Measurements from ENCODE around the gene FOXN3. TPM values are rescaled to one million over a fixed set of nuclear protein-coding genes. Genes with fewer than 3 reads are reported as not detected.
A peak's percentile ranks its signal among the peaks of the same experiment; 100 is the strongest.

FOXN3 gene
- polyA plus RNA-seq, 4 donors, result 22.0 to 47.3 (median 43.3) TPM

- peaks cover 0 to 6% of the 10 kb centered on the region in 2 donors for H3K9me3 ChIP-seq (ENCODE audit: control insufficient read depth in 2 of 2, insufficient read depth in 1 of 2, low read depth in 1 of 2, low read length in 1 of 2)
- H3K27me3 ChIP-seq (ENCODE audit: control insufficient read depth in 3 of 3, insufficient read depth in 3 of 3, low read length in 3 of 3), result peaks cover 0 to 3% (median 0%) of the 10 kb centered on the region in 3 donors
- H3K36me3 ChIP-seq (ENCODE audit: control insufficient read depth in 3 of 3, insufficient read depth in 2 of 3, low read depth in 1 of 3, low read length in 3 of 3), result no peaks in the 10 kb centered on the region
- no peak for DNase-seq
- H3K4me3 ChIP-seq (ENCODE audit: low read depth in 1 of 3, low read length in 3 of 3), result no peak overlapping the region
- H3K4me1 ChIP-seq (ENCODE audit: control insufficient read depth in 3 of 3, insufficient read depth in 2 of 3, low read depth in 1 of 3, low read length in 2 of 3), result no peaks in the 10 kb centered on the region
- H3K27ac ChIP-seq (ENCODE audit: low read depth in 1 of 3, low read length in 2 of 3), result no peak overlapping the region
- 72 to 82% (median 74%) methylated on average over 14 of the region's 14 CpGs for WGBS, 3 donors
- no peak for FAIRE-seq
Measured at GRCh38 chr14:89139404-89140247, 277.4 kb downstream of the FOXN3 start.

- WGBS, 3 donors, result 89 to 94% (median 90%) methylated on average over 7 of the region's 7 CpGs
Measured at GRCh38 chr14:89138846-89139245, 278.2 kb downstream of the FOXN3 start.

GRCh38 chr14:89137526-89138163 lies 279.4 kb downstream of the FOXN3 start:
- no peaks in the 10 kb centered on the region for H3K4me1 ChIP-seq (ENCODE audit: control insufficient read depth in 3 of 3, insufficient read depth in 2 of 3, low read depth in 1 of 3, low read length in 2 of 3)
- H3K9me3 ChIP-seq (ENCODE audit: control insufficient read depth in 2 of 2, insufficient read depth in 1 of 2, low read depth in 1 of 2, low read length in 1 of 2), result peaks cover 0 to 6% of the 10 kb centered on the region in 2 donors
- no peaks in the 10 kb centered on the region for H3K36me3 ChIP-seq (ENCODE audit: control insufficient read depth in 3 of 3, insufficient read depth in 2 of 3, low read depth in 1 of 3, low read length in 3 of 3)
- DNase-seq (peak in 1 of 2 donors; percentile 13), FAIRE-seq (no peak)
- 70 to 76% (median 73%) methylated on average over 7 of the region's 7 CpGs for WGBS, 3 donors
- peaks cover 0 to 3% (median 0%) of the 10 kb centered on the region in 3 donors for H3K27me3 ChIP-seq (ENCODE audit: control insufficient read depth in 3 of 3, insufficient read depth in 3 of 3, low read length in 3 of 3)
- H3K4me3 ChIP-seq (ENCODE audit: low read depth in 1 of 3, low read length in 3 of 3), result no peak overlapping the region
- H3K27ac ChIP-seq (ENCODE audit: low read depth in 1 of 3, low read length in 2 of 3), result no peak overlapping the region

More at GRCh38 chr14:89138846-89139245, 278.2 kb downstream of the FOXN3 start:
- H3K4me1 ChIP-seq (ENCODE audit: control insufficient read depth in 3 of 3, insufficient read depth in 2 of 3, low read depth in 1 of 3, low read length in 2 of 3), result no peaks in the 10 kb centered on the region
- peaks cover 0 to 6% of the 10 kb centered on the region in 2 donors for H3K9me3 ChIP-seq (ENCODE audit: control insufficient read depth in 2 of 2, insufficient read depth in 1 of 2, low read depth in 1 of 2, low read length in 1 of 2)
- no peak for FAIRE-seq
- no peak overlapping the region for H3K27ac ChIP-seq (ENCODE audit: low read depth in 1 of 3, low read length in 2 of 3)
- DNase-seq, result no peak
- no peak overlapping the region for H3K4me3 ChIP-seq (ENCODE audit: low read depth in 1 of 3, low read length in 3 of 3)
- peaks cover 0 to 3% (median 0%) of the 10 kb centered on the region in 3 donors for H3K27me3 ChIP-seq (ENCODE audit: control insufficient read depth in 3 of 3, insufficient read depth in 3 of 3, low read length in 3 of 3)
- no peaks in the 10 kb centered on the region for H3K36me3 ChIP-seq (ENCODE audit: control insufficient read depth in 3 of 3, insufficient read depth in 2 of 3, low read depth in 1 of 3, low read length in 3 of 3)

DNA sequence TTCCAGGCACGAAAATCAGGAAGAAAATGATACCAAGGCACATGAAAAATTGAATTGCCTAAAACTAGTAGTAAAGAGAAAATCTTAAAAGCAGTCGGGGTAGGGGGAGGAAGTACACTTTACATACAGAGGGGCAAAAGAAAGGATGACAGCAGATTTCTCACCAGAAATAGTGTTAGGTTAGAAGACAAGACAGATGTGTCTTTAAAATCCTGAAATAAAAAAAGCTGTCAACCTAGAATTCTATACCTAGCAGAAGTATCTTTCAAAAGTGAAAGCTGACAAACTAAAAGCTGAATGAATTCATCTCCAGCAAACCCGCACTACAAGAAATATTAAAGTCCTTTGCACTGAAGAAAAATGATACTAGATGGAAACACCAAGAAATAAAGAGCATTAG lies 280.4 kb downstream of the FOXN3 start:
- Histone ChIP-seq H3K36me3 (ENCODE audit: control insufficient read depth in 3 of 3, insufficient read depth in 2 of 3, low read depth in 1 of 3, low read length in 3 of 3) (no peaks in the 10 kb centered on the region), H3K27ac (ENCODE audit: low read depth in 1 of 3, low read length in 2 of 3) (no peak overlapping the region), H3K4me1 (ENCODE audit: control insufficient read depth in 3 of 3, insufficient read depth in 2 of 3, low read depth in 1 of 3, low read length in 2 of 3) (no peaks in the 10 kb centered on the region), H3K4me3 (ENCODE audit: low read depth in 1 of 3, low read length in 3 of 3) (no peak overlapping the region), H3K27me3 (ENCODE audit: control insufficient read depth in 3 of 3, insufficient read depth in 3 of 3, low read length in 3 of 3) (no peaks in the 10 kb centered on the region), H3K9me3 (ENCODE audit: control insufficient read depth in 2 of 2, insufficient read depth in 1 of 2, low read depth in 1 of 2, low read length in 1 of 2) (peaks cover 0 to 6% of the 10 kb centered on the region in 2 donors)
- no peak for DNase-seq
- FAIRE-seq, result no peak
- WGBS, 3 donors, result 86 to 93% (median 93%) methylated on average over 3 of the region's 3 CpGs

- Histone ChIP-seq H3K9me3 (ENCODE audit: control insufficient read depth in 2 of 2, insufficient read depth in 1 of 2, low read depth in 1 of 2, low read length in 1 of 2) (peaks cover 0 to 4% of the 10 kb centered on the region in 2 donors), H3K36me3 (ENCODE audit: control insufficient read depth in 3 of 3, insufficient read depth in 2 of 3, low read depth in 1 of 3, low read length in 3 of 3) (no peaks in the 10 kb centered on the region), H3K4me1 (ENCODE audit: control insufficient read depth in 3 of 3, insufficient read depth in 2 of 3, low read depth in 1 of 3, low read length in 2 of 3) (no peaks in the 10 kb centered on the region), H3K27ac (ENCODE audit: low read depth in 1 of 3, low read length in 2 of 3) (no peak overlapping the region), H3K27me3 (ENCODE audit: control insufficient read depth in 3 of 3, insufficient read depth in 3 of 3, low read length in 3 of 3) (no peaks in the 10 kb centered on the region), H3K4me3 (ENCODE audit: low read depth in 1 of 3, low read length in 3 of 3) (no peak overlapping the region)
- 16 to 75% (median 51%) methylated on average over 2 of the region's 2 CpGs for WGBS, 3 donors
- DNase-seq (peak in 1 of 2 donors; percentile 51), FAIRE-seq (no peak)
Measured at GRCh38 chr14:89134640-89135039, 282.4 kb downstream of the FOXN3 start.

DNA sequence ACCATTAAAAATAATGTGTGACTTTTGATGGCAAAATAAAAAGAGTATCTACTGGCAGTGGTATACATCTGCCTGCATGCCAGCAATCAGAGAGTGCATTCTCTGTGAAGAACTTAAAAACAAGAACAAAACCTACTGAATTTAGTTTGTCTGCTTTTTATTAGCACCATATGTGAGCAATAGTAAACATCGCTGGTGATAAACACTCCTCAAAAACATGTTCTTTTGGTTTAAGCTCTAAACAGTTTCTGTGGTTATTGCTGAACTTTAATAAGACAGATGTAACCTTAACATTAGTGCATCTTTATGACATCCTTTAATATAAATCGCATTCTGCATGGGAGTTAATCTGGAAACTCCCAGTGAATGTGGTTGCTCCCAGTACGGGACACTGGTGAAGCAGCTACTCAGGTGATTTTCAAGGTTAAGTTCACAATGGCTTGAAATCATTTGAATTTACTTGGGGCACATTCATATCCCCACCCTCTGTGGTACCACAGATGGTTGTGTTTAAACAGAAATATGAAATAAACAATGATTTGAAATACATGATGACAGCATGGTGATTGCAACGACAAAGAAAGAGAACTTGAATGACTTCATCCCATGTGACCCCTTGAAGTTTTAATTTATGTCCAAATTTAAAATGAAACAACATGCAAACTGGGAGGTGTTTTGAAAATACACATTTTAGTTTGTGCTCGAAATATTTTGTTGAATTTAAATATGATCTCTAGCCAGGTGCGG lies 285.9 kb downstream of the FOXN3 start:
- H3K4me3 ChIP-seq (ENCODE audit: low read depth in 1 of 3, low read length in 3 of 3), result no peak overlapping the region
- H3K36me3 ChIP-seq (ENCODE audit: control insufficient read depth in 3 of 3, insufficient read depth in 2 of 3, low read depth in 1 of 3, low read length in 3 of 3), result no peaks in the 10 kb centered on the region
- no peaks in the 10 kb centered on the region for H3K9me3 ChIP-seq (ENCODE audit: control insufficient read depth in 2 of 2, insufficient read depth in 1 of 2, low read depth in 1 of 2, low read length in 1 of 2)
- 85 to 93% (median 87%) methylated on average over 6 of the region's 6 CpGs for WGBS, 3 donors
- FAIRE-seq, result no peak
- DNase-seq, result no peak
- H3K4me1 ChIP-seq (ENCODE audit: control insufficient read depth in 3 of 3, insufficient read depth in 2 of 3, low read depth in 1 of 3, low read length in 2 of 3), result no peaks in the 10 kb centered on the region
- no peaks in the 10 kb centered on the region for H3K27me3 ChIP-seq (ENCODE audit: control insufficient read depth in 3 of 3, insufficient read depth in 3 of 3, low read length in 3 of 3)
- H3K27ac ChIP-seq (ENCODE audit: low read depth in 1 of 3, low read length in 2 of 3), result no peak overlapping the region

GRCh38 chr14:89129570-89129969 lies 287.5 kb downstream of the FOXN3 start:
- no peaks in the 10 kb centered on the region for H3K4me1 ChIP-seq (ENCODE audit: control insufficient read depth in 3 of 3, insufficient read depth in 2 of 3, low read depth in 1 of 3, low read length in 2 of 3)
- DNase-seq (no peak), FAIRE-seq (no peak)
- no peak overlapping the region for H3K4me3 ChIP-seq (ENCODE audit: low read depth in 1 of 3, low read length in 3 of 3)
- no peaks in the 10 kb centered on the region for H3K9me3 ChIP-seq (ENCODE audit: control insufficient read depth in 2 of 2, insufficient read depth in 1 of 2, low read depth in 1 of 2, low read length in 1 of 2)
- H3K27me3 ChIP-seq (ENCODE audit: control insufficient read depth in 3 of 3, insufficient read depth in 3 of 3, low read length in 3 of 3), result no peaks in the 10 kb centered on the region
- WGBS, 3 donors, result 88 to 95% (median 91%) methylated on average over 6 of the region's 6 CpGs
- no peak overlapping the region for H3K27ac ChIP-seq (ENCODE audit: low read depth in 1 of 3, low read length in 2 of 3)
- H3K36me3 ChIP-seq (ENCODE audit: control insufficient read depth in 3 of 3, insufficient read depth in 2 of 3, low read depth in 1 of 3, low read length in 3 of 3), result no peaks in the 10 kb centered on the region

DNA sequence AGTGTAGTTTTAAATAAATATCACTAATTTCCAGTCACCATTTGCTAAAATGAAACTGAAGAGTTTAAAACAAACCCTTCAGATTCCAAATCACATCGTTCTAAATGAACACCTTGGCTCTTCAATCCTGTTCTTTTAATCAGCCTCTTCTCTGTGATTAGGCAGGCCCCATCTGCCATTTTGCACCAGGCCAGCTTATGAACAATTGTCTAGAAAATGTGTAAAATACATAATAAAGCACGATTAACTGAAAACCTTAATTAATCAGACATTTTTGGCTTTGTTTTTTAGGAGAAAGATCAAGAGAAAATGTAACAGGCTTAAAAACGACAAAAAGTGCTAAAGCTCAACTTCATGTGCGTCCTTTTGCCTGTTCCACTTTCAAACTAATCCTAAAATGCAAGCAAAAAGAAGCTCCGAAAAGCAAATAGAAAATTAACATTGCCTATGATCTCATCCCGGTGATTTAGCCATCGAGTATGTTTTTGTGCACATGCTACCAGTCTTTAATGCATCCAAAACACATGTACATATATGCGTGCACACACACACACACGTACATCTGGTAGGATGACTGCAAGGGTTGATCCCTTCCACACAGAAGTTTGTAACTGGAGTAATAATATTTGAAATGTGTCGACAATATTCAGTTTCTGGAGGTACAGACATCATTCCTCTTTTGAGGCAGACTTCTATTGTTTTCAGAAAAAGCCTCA lies 288.6 kb downstream of the FOXN3 start:
- Histone ChIP-seq H3K27me3 (ENCODE audit: control insufficient read depth in 3 of 3, insufficient read depth in 3 of 3, low read length in 3 of 3) (no peaks in the 10 kb centered on the region), H3K4me1 (ENCODE audit: control insufficient read depth in 3 of 3, insufficient read depth in 2 of 3, low read depth in 1 of 3, low read length in 2 of 3) (no peaks in the 10 kb centered on the region), H3K4me3 (ENCODE audit: low read depth in 1 of 3, low read length in 3 of 3) (no peak overlapping the region), H3K36me3 (ENCODE audit: control insufficient read depth in 3 of 3, insufficient read depth in 2 of 3, low read depth in 1 of 3, low read length in 3 of 3) (no peaks in the 10 kb centered on the region), H3K27ac (ENCODE audit: low read depth in 1 of 3, low read length in 2 of 3) (no peak overlapping the region), H3K9me3 (ENCODE audit: control insufficient read depth in 2 of 2, insufficient read depth in 1 of 2, low read depth in 1 of 2, low read length in 1 of 2) (no peaks in the 10 kb centered on the region)
- WGBS, 3 donors, result 90 to 92% (median 92%) methylated on average over 10 of the region's 10 CpGs
- DNase-seq (no peak), FAIRE-seq (no peak)

Measured in small intestine (tissue), 7 donors.